Right atrium auricular region (tissue), 2 donors: Measurements from ENCODE around the gene PGAP6. TPM values are rescaled to one million over a fixed set of nuclear protein-coding genes. Genes with fewer than 3 reads are reported as not detected.

Source experiments
- DNase-seq: peaks from one replicate; pipeline ENCODE4 v3.0.0-alpha.2; 2019; ENCODE audit warnings: low spot score
- H3K27ac ChIP-seq, 2 donors: fragments of 200-600 bp; sonication (generic); 1 replicate in 1 of 2; 2 replicates in 1 of 2; pipeline ENCODE4 v1.5.1; 2016 to 2019
- H3K27me3 ChIP-seq, 2 donors: fragments of 200-600 bp; sonication (generic); one replicate each; pipeline versions ENCODE4 v1.5.1 to v1.6.0; 2017 to 2019
- H3K36me3 ChIP-seq: fragments of 200-600 bp; sonication (generic); one replicate; pipeline ENCODE4 v1.5.1; 2016
- H3K4me1 ChIP-seq, 2 donors: fragments of 200-600 bp; sonication (generic); one replicate each; pipeline versions ENCODE4 v1.5.1 to v1.6.0; 2017 to 2019
- H3K4me3 ChIP-seq, 2 donors: fragments of 200-600 bp; sonication (generic); 1 replicate in 1 of 2; 2 replicates in 1 of 2; pipeline ENCODE4 v1.5.1; 2017 to 2019; ENCODE audit warnings: mild to moderate bottlenecking in 1 of 2, moderate library complexity in 1 of 2
- H3K9me3 ChIP-seq, 2 donors: fragments of 200-600 bp; sonication (generic); one replicate each; pipeline ENCODE4 v1.5.1; 2019
- total RNA-seq, 2 donors: library from RNA; depleted of rRNA; stranded (reverse); fragments of >200 nt; gene quantifications; one replicate each; pipeline ENCODE4 v1.1.0, GENCODE V29; 2016
- TF ChIP-seq, protein P1 (sequence below), 2 donors: fragments of 200-600 bp; sonication (generic); IDR thresholded peaks; one replicate each; pipeline ENCODE4 v1.5.1; 2019; ENCODE audit warnings: antibody characterized with exemption in 2 of 2

The PGAP6 gene
- total RNA-seq, 2 donors from 2014 or later, result 34.0 to 41.1 TPM

DNA sequence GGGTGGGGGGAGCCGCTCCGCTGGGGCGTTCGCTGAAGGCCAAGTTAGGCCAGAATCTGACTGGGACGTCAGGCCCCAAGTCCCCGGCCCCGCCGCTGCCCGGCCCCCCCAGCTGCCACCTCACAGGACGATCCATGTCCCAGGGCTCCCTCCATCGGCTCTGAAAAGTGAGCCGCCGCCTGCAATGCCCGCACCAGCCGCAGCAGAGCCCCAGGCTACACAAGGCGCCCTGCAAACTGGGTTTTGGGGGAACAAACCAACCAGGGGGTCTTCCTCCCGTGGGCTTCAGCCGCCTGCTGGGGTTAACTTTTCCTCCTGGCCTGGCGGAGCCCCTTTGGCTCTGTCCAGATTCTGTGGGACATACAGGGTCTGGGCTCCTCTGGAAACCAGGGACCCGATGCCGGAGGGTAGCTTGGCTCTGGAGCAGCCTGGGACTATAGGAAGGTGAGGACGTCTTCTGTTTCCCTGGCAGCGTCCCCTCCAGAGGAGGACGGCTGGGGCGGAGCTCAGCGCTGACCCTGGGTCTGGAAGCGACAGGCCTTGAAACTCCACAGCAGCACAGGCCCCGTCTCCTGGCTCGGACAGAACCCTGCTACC, 16.1 kb upstream of the PGAP6 start:
- TF ChIP-seq, protein P1, sequence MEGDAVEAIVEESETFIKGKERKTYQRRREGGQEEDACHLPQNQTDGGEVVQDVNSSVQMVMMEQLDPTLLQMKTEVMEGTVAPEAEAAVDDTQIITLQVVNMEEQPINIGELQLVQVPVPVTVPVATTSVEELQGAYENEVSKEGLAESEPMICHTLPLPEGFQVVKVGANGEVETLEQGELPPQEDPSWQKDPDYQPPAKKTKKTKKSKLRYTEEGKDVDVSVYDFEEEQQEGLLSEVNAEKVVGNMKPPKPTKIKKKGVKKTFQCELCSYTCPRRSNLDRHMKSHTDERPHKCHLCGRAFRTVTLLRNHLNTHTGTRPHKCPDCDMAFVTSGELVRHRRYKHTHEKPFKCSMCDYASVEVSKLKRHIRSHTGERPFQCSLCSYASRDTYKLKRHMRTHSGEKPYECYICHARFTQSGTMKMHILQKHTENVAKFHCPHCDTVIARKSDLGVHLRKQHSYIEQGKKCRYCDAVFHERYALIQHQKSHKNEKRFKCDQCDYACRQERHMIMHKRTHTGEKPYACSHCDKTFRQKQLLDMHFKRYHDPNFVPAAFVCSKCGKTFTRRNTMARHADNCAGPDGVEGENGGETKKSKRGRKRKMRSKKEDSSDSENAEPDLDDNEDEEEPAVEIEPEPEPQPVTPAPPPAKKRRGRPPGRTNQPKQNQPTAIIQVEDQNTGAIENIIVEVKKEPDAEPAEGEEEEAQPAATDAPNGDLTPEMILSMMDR (IDR thresholded peaks at IDR 0.05), result peak; percentile 21 to 63
- DNase-seq, result peak; percentile 77
- no peaks in the 10 kb centered on the region for H3K9me3 ChIP-seq
- H3K27me3 ChIP-seq, result no peaks in the 10 kb centered on the region
- no peaks in the 10 kb centered on the region for H3K36me3 ChIP-seq
- peak overlapping the region; percentile 81 to 88 for H3K27ac ChIP-seq
- peak overlapping the region; percentile 60 to 71 for H3K4me3 ChIP-seq
- peaks cover 0 to 23% of the 10 kb centered on the region in 2 donors for H3K4me1 ChIP-seq

DNA sequence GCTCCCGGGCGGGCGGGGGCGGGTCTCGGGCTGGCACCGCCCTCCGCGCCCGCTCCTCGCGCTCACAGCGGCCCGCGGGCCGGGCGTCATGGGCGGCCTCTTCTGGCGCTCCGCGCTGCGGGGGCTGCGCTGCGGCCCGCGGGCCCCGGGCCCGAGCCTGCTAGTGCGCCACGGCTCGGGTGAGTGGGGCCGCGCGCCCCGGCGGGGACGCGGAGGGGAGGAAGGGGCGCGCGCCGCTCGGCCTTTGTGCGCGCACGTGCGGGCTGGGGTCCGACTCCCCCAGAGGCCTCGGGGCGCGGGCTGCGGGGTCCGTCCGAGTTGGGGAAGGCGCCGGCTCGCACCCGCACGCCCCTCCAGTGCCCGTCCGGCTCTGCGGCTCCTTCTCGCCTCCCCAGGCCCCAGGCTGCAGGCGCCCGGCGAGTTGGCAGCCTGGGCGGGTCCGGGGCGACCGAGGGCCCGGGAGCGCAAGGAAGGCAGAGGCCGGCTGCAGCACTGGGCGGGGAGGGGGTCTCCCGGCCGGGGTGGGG, 15.4 kb upstream of the PGAP6 start, which contains the start of gene NME4:
TSS of gene NME4 (plus strand) at position 65 of the 527 bp plus-strand sequence. CDS start at position 89, 24 bp downstream.
- Histone ChIP-seq H3K4me1 (peaks cover 0 to 21% of the 10 kb centered on the region in 2 donors), H3K27me3 (no peaks in the 10 kb centered on the region), H3K9me3 (no peaks in the 10 kb centered on the region), H3K27ac (peak within 1 kb of the TSS; percentile 81 to 88), H3K36me3 (no peaks in the 10 kb centered on the region), H3K4me3 (peak within 1 kb of the TSS; percentile 60 to 71)
- DNase-seq, result no peak
- TF ChIP-seq, protein P1 (IDR thresholded peaks at IDR 0.05), result no peak

DNA sequence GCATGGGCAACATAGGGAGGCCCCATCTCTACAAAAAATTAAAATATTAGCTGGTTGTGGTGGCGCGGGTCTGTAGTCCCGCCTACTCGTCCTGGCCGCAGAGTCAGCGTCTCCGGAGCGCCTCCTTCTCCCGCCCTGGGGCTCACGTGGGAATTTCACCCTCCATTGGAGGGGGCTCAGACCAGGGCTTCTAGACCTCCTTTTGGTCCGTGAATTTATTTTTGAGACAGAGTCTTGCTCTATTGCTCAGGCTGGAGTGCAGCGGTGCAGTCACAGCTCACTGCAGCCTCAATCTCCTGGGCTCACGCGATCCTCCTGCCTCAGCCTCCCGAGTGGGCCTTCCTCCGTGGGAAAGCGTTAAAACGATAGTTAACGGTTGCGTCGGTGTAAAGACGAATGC, 14.8 kb upstream of the PGAP6 start:
- no peaks in the 10 kb centered on the region for H3K27me3 ChIP-seq
- H3K4me3 ChIP-seq, result peak overlapping the region; percentile 60 to 71
- peaks cover 0 to 20% of the 10 kb centered on the region in 2 donors for H3K4me1 ChIP-seq
- TF ChIP-seq, protein P1 (IDR thresholded peaks at IDR 0.05), result no peak
- DNase-seq, result no peak
- no peaks in the 10 kb centered on the region for H3K9me3 ChIP-seq
- H3K27ac ChIP-seq, result peak overlapping the region; percentile 64 to 88
- no peaks in the 10 kb centered on the region for H3K36me3 ChIP-seq

DNA sequence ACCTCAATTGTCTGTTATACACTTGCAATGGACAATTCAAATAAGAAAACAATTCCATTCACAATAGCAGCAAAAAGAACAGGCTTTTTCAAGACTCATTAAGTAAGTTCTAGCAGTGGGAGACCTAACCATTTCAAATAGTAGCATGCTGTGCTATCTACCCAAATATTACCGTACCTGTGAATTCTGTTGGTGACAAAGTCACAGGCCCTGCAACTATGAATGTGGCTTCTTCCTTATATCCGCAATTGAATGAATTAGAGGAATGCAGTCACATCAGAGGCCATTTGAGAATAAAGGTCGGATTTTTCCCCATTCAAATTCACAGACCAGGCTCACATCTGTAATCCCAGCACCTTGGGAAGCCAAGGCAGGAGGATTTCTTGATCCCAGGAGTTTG, 14.4 kb upstream of the PGAP6 start:
- H3K4me1 ChIP-seq, result peaks cover 0 to 20% of the 10 kb centered on the region in 2 donors
- H3K4me3 ChIP-seq, result peak overlapping the region in 1 of 2 donors; percentile 71
- no peak for DNase-seq
- H3K27ac ChIP-seq, result peak overlapping the region; percentile 64 to 88
- H3K27me3 ChIP-seq, result no peaks in the 10 kb centered on the region
- H3K36me3 ChIP-seq, result no peaks in the 10 kb centered on the region
- no peaks in the 10 kb centered on the region for H3K9me3 ChIP-seq
- TF ChIP-seq, protein P1 (IDR thresholded peaks at IDR 0.05), result no peak

DNA sequence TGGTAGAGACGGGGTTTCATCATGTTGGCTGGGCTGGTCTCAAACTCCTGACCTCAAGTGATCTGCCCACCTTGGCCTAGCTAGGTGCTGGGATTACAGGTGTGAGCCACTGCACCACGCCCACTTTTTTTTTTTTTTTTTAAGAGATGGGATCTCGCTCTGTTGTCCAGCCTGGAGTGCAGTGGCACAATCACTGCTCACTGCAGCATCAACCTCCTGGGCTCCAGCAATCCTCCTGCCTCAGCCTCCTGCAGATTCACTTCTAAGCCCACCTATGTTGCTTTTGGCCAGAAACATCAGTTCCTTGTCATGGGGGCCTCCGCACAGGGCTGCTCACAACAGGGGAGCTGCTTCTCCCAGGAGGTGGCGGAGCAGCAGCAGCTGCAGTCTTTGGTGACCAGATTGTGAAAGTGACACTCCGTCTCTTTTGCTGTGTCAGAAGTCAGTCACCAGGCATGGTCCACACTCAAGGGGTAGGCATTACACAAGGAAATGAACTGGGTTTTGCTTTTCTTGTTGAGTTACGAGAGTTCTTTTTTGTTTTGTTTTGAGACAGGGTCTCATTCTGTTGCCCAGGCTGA, 10.8 kb upstream of the PGAP6 start:
- H3K4me3 ChIP-seq, result no peak overlapping the region
- no peaks in the 10 kb centered on the region for H3K9me3 ChIP-seq
- H3K27ac ChIP-seq, result no peak overlapping the region
- TF ChIP-seq, protein P1 (IDR thresholded peaks at IDR 0.05), result no peak
- no peaks in the 10 kb centered on the region for H3K27me3 ChIP-seq
- no peaks in the 10 kb centered on the region for H3K36me3 ChIP-seq
- no peak for DNase-seq
- peaks cover 0 to 25% of the 10 kb centered on the region in 2 donors for H3K4me1 ChIP-seq
